SJCRH30 (cell line): Measurements from ENCODE around the gene SLC9A9. TPM values are rescaled to one million over a fixed set of nuclear protein-coding genes. Genes with fewer than 3 reads are reported as not detected.

ENCODE experiments used
- DNase-seq, 2 experiments: peaks; one replicate each; pipeline ENCODE4 v3.0.0-alpha.2; 2015 to 2020
- H3K27ac ChIP-seq: fragments of 250-450 bp; sonication (Bioruptor Pico); 2 replicates; pipeline ENCODE4 v1.5.1; 2020; ENCODE audit warnings: mild to moderate bottlenecking, moderate library complexity
- H3K27me3 ChIP-seq: fragments of 250-450 bp; sonication (Bioruptor Pico); 2 replicates; pipeline ENCODE4 v1.5.1; 2020; ENCODE audit warnings: mild to moderate bottlenecking, moderate library complexity
- H3K36me3 ChIP-seq: fragments of 250-450 bp; sonication (Bioruptor Pico); 2 replicates; pipeline ENCODE4 v1.5.1; 2020; ENCODE audit warnings: mild to moderate bottlenecking, moderate library complexity
- H3K4me1 ChIP-seq: fragments of 250-450 bp; sonication (Bioruptor Pico); 2 replicates; pipeline ENCODE4 v1.5.1; 2020; ENCODE audit warnings: mild to moderate bottlenecking, moderate library complexity
- H3K4me3 ChIP-seq: fragments of 250-450 bp; sonication (Bioruptor Pico); 2 replicates; pipeline ENCODE4 v1.5.1; 2020; ENCODE audit warnings: mild to moderate bottlenecking, moderate library complexity
- H3K9me3 ChIP-seq: fragments of 250-450 bp; sonication (Bioruptor Pico); replicated peaks from 2 replicates; pipeline ENCODE4 v1.5.1; 2020; ENCODE audit warnings: mild to moderate bottlenecking, moderate library complexity
- total RNA-seq: library from RNA; depleted of rRNA; stranded (reverse); fragments of >200 nt; shearing (Covaris generic); gene quantifications from 2 replicates; pipeline ENCODE4 v1.2.3, GENCODE V29; 2014

Gene SLC9A9
- total RNA-seq, 1 experiment from 2014 or later, result 1.4 TPM

GRCh38 chr3:143429628-143430514 lies 418.4 kb downstream of the SLC9A9 start:
- Histone ChIP-seq H3K4me3 (no peak overlapping the region), H3K36me3 (no peaks in the 10 kb centered on the region), H3K27me3 (0 out of 2 replicates have a peak, but pooled peaks cover 3% of the 10 kb centered on the region), H3K4me1 (no peaks in the 10 kb centered on the region), H3K27ac (no peak overlapping the region), H3K9me3 (no peaks in the 10 kb centered on the region)
- DNase-seq, result no peak

DNA sequence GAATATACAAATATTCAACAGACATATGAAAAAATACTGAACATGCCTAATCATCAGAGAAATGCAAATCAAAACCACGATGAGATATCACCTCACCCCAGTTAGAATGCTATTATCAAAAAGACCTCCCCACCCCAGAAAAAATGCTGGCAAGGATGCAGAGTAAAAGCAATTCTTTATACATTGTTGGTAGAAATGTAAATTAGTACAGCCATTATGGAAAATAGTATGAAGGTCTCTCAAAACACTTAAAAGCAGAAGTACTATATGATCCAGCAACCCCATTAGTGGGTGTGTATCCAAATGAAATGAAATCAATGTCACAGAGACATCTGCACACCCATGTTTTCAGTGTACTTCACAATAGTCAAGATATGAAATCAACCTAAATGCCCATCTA lies 420.0 kb downstream of the SLC9A9 start:
- H3K4me3 ChIP-seq, result no peak overlapping the region
- H3K27ac ChIP-seq, result no peak overlapping the region
- 0 out of 2 replicates have a peak, but pooled peaks cover 3% of the 10 kb centered on the region for H3K27me3 ChIP-seq
- H3K36me3 ChIP-seq, result no peaks in the 10 kb centered on the region
- H3K4me1 ChIP-seq, result no peaks in the 10 kb centered on the region
- no peaks in the 10 kb centered on the region for H3K9me3 ChIP-seq
- DNase-seq, result no peak

GRCh38 chr3:143427631-143428030 lies 420.6 kb downstream of the SLC9A9 start:
- H3K27me3 ChIP-seq, result 0 out of 2 replicates have a peak, but pooled peaks cover under 1% of the 10 kb centered on the region
- no peak overlapping the region for H3K4me3 ChIP-seq
- no peaks in the 10 kb centered on the region for H3K36me3 ChIP-seq
- H3K4me1 ChIP-seq, result no peaks in the 10 kb centered on the region
- H3K9me3 ChIP-seq, result no peaks in the 10 kb centered on the region
- H3K27ac ChIP-seq, result no peak overlapping the region
- DNase-seq, result no peak

DNA sequence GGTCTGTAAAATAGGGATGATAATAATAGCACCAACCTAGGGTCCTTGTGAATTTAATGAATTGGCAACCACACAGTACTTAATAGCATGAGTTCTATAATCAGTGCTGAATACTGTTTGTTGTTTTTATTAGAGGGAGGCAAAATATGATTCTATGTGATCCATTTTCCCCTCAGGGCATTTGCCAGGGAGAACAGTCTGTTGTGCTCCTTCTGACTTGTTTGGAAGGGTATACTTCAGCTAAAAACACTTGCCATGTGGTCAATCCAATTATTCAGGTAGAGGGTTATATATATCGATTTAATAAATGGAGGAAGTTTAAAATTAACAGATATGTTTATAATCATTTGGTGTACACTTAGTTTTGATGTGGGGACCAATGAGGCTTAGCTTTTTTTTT lies 423.4 kb downstream of the SLC9A9 start:
- Histone ChIP-seq H3K36me3 (no peaks in the 10 kb centered on the region), H3K4me1 (no peaks in the 10 kb centered on the region), H3K27ac (no peak overlapping the region), H3K4me3 (no peak overlapping the region), H3K27me3 (no peaks in the 10 kb centered on the region), H3K9me3 (no peaks in the 10 kb centered on the region)
- no peak for DNase-seq

- no peak overlapping the region for H3K27ac ChIP-seq
- no peak for DNase-seq
- H3K27me3 ChIP-seq, result no peaks in the 10 kb centered on the region
- no peaks in the 10 kb centered on the region for H3K4me1 ChIP-seq
- no peaks in the 10 kb centered on the region for H3K36me3 ChIP-seq
- H3K4me3 ChIP-seq, result no peak overlapping the region
- H3K9me3 ChIP-seq, result no peaks in the 10 kb centered on the region
These were observed 426.7 kb downstream of the SLC9A9 start for GRCh38 chr3:143421556-143421955.

- no peak overlapping the region for H3K4me3 ChIP-seq
- DNase-seq, result no peak
- H3K4me1 ChIP-seq, result no peaks in the 10 kb centered on the region
- H3K36me3 ChIP-seq, result no peaks in the 10 kb centered on the region
- H3K27me3 ChIP-seq, result no peaks in the 10 kb centered on the region
- H3K9me3 ChIP-seq, result no peaks in the 10 kb centered on the region
- H3K27ac ChIP-seq, result no peak overlapping the region
These were observed 428.7 kb downstream of the SLC9A9 start for GRCh38 chr3:143419611-143420010.

DNA sequence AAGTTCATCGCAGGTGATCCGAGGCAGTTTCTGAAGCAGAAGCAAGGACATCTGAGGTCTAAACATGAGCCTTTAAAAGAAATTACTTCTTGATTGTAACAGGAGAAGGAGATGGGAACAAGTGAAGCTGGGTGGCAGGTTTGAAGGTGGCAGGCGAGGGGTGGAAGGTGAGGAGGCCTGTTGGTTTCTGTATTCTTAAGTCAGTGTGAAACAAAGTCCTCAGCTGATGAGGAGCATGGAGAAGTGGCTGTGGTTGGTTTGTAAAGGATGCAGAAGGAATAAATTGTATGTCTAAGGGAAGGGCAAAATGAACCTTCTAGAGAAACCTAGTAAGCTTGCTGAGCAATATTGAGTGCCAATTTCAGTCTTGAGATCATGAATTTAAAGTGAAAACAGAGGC lies 429.9 kb downstream of the SLC9A9 start:
- no peak for DNase-seq
- no peaks in the 10 kb centered on the region for H3K9me3 ChIP-seq
- no peaks in the 10 kb centered on the region for H3K4me1 ChIP-seq
- no peak overlapping the region for H3K4me3 ChIP-seq
- no peak overlapping the region for H3K27ac ChIP-seq
- no peaks in the 10 kb centered on the region for H3K36me3 ChIP-seq
- H3K27me3 ChIP-seq, result no peaks in the 10 kb centered on the region

GRCh38 chr3:143416229-143416628 lies 432.0 kb downstream of the SLC9A9 start:
- Histone ChIP-seq H3K9me3 (no peaks in the 10 kb centered on the region), H3K27me3 (no peaks in the 10 kb centered on the region), H3K27ac (no peak overlapping the region), H3K36me3 (no peaks in the 10 kb centered on the region), H3K4me3 (no peak overlapping the region), H3K4me1 (no peaks in the 10 kb centered on the region)
- no peak for DNase-seq

- no peaks in the 10 kb centered on the region for H3K36me3 ChIP-seq
- H3K27me3 ChIP-seq, result peaks cover 4% of the 10 kb centered on the region; the same call in 1 of the 2 replicates
- H3K4me3 ChIP-seq, result no peak overlapping the region
- DNase-seq, result no peak
- H3K9me3 ChIP-seq, result no peaks in the 10 kb centered on the region
- no peaks in the 10 kb centered on the region for H3K4me1 ChIP-seq
- no peak overlapping the region for H3K27ac ChIP-seq
These were observed 433.6 kb downstream of the SLC9A9 start for GRCh38 chr3:143414571-143415253.

DNA sequence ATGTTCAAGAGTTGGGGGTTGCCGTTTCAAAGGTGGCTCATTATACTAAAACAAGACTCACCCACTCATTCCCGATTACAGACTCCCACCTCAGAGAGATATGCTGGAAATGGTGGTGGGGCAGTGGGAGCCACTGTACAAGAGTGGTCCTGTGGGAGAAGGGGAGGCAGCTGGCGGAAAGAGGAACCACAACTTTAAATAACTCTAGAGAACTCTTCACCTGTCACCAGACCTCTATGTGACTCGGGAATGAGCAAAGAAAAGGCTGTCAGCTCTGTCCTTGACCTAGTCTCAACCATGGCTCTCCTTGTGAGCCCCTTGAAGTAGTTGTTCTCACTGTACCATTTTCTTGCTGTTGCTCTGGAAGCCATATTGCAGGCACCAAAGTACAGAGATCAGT lies 434.9 kb downstream of the SLC9A9 start:
- Histone ChIP-seq H3K27ac (no peak overlapping the region), H3K36me3 (no peaks in the 10 kb centered on the region), H3K4me1 (no peaks in the 10 kb centered on the region), H3K27me3 (peaks cover 4% of the 10 kb centered on the region; the same call in 1 of the 2 replicates), H3K9me3 (no peaks in the 10 kb centered on the region), H3K4me3 (no peak overlapping the region)
- DNase-seq, result no peak

GRCh38 chr3:143412084-143412483 lies 436.2 kb downstream of the SLC9A9 start:
- Histone ChIP-seq H3K9me3 (no peaks in the 10 kb centered on the region), H3K4me3 (no peak overlapping the region), H3K4me1 (no peaks in the 10 kb centered on the region), H3K36me3 (no peaks in the 10 kb centered on the region), H3K27me3 (peaks cover 4% of the 10 kb centered on the region; the same call in 1 of the 2 replicates), H3K27ac (no peak overlapping the region)
- no peak for DNase-seq

DNA sequence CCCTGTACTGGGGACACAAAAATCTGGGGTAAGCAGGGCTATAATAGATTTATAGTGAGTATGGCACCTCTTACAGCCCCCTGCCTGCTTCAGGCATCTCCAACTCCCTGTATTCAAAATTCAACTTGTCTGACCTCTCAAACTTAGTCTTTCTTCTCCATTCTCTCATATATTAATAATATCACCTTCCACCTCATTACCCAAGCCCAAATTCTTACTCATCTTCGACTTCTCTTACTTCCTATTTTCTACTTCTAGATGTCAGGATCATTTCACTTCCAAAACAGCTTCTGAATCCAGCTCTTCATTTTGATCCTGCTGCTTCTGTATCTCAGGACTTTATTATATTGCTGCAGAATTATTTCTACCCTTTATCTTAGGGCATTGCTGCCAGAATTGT lies 438.0 kb downstream of the SLC9A9 start:
- Histone ChIP-seq H3K27me3 (peaks cover 4% of the 10 kb centered on the region; the same call in 1 of the 2 replicates), H3K4me3 (no peak overlapping the region), H3K4me1 (no peaks in the 10 kb centered on the region), H3K27ac (no peak overlapping the region), H3K36me3 (no peaks in the 10 kb centered on the region), H3K9me3 (no peaks in the 10 kb centered on the region)
- no peak for DNase-seq

GRCh38 chr3:143408771-143409170 lies 439.5 kb downstream of the SLC9A9 start:
- Histone ChIP-seq H3K4me1 (no peaks in the 10 kb centered on the region), H3K36me3 (no peaks in the 10 kb centered on the region), H3K9me3 (no peaks in the 10 kb centered on the region), H3K4me3 (no peak overlapping the region), H3K27ac (no peak overlapping the region), H3K27me3 (peaks cover 4% of the 10 kb centered on the region; the same call in 1 of the 2 replicates)
- no peak for DNase-seq

DNA sequence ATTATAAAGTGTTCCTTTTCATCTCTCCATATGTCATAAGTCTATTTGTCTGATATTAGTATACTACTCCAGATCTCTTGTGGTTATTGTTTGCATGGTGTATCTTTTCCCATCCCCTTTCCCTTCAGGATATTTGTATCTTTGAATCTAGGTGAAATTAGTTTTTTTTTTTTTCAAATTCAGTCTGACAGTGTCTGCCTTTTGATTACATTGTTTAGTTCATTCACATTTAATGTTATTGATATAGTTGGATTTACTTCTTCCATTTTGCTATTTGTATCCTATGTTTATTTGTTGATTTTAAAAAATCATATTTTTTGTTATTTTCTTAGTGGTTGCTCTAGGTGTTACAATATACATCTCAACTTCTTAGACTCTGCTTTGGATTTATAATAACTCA lies 445.7 kb downstream of the SLC9A9 start:
- no peak for DNase-seq
- H3K27me3 ChIP-seq, result no peaks in the 10 kb centered on the region
- no peak overlapping the region for H3K4me3 ChIP-seq
- no peak overlapping the region for H3K27ac ChIP-seq
- no peaks in the 10 kb centered on the region for H3K4me1 ChIP-seq
- no peaks in the 10 kb centered on the region; the same call in 1 of the 2 replicates for H3K36me3 ChIP-seq
- no peaks in the 10 kb centered on the region for H3K9me3 ChIP-seq

DNA sequence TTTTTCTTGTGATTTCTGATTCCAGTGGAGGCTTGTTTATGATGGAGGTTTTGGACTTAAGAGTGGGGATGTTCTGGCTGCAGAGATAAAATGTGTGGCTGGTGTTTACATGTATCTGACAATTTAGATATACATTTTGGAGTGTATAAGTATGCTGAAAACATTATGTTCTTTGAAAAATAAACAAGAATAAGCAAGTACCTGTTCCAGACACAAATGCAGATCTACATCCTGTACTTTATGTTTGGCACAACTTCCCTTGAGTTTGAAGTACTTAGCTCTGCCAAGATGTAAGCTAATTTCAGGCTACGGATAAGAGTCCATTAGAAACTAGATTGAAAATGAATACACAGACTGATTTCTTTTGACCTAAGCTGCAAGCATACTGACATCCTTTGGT lies 451.5 kb downstream of the SLC9A9 start:
- Histone ChIP-seq H3K27ac (no peak overlapping the region), H3K36me3 (no peaks in the 10 kb centered on the region; the same call in 1 of the 2 replicates), H3K4me3 (no peak overlapping the region), H3K27me3 (no peaks in the 10 kb centered on the region), H3K9me3 (no peaks in the 10 kb centered on the region), H3K4me1 (no peaks in the 10 kb centered on the region)
- DNase-seq, result no peak
